Ishikawa (cell line): ENCODE results near the gene ABHD2.

Experiments
- EP300 ChIP-seq: IDR thresholded peaks from 2 replicates; pipeline ENCODE4 v1.6.1; 2012; ENCODE audit warnings: borderline replicate concordance
- NFIC ChIP-seq: IDR thresholded peaks from 2 replicates; pipeline ENCODE4 v1.6.1; 2012
- TEAD4 ChIP-seq: IDR thresholded peaks from 2 replicates; pipeline ENCODE4 v1.6.1; 2012

DNA sequence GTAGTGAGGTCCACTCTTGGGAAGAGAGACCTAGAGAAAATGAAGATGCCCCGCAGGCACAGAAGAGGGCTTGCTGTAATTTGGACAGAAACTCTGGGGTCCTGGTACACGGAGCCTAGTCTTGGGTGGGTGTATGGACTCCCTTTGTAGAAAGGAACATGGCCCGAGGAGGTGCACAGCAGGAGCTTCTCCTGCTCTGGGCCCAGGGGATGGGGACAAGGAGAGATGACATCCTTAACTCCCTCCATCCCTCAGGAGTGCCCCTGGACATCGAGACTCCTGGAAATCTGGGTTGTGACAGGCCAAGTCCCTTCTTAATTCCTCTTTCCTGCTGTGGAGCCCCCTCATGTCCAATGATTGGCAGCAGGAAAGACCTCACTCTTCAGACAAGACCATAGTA, 29.9 kb upstream of the ABHD2 start:
- TF ChIP-seq TEAD4 (no peak), EP300 (no peak), NFIC (no peak)
